OCI-M2 (cell line): ENCODE measurements around the gene SCN1A.
A peak's percentile ranks its signal among the peaks of the same experiment; 100 is the strongest.
"Not testable (repeated sequence)": the region's sequence is repeated elsewhere in the genome, so short reads cannot be mapped to it uniquely, and the experiment has no call there.

ENCODE experiments used
- DNase-seq: peaks from one replicate; lab custom pipeline; 2025; ENCODE audit not compliant: unreplicated experiment; lab: John Stamatoyannopoulos, UW

The SCN1A gene

DNA sequence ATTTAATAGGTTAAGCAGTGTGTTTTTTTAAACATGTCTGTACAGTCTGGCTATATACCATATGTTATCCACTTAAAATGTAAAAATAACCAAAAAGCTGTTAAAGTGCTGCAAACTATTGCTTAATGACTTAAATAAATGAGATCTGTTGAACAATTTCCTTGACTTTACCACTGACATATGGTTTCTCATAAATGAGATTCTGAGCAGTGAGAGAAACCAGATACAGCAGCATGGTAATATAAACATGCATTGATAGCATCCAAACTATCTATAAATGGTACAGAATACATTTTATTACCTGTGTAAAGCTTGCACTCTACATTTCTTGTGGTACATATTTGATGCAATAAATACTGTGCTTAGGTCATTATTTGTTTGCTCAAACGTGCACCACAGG is 138.0 kb downstream of the SCN1A start:
- DNase-seq: no peak

DNA sequence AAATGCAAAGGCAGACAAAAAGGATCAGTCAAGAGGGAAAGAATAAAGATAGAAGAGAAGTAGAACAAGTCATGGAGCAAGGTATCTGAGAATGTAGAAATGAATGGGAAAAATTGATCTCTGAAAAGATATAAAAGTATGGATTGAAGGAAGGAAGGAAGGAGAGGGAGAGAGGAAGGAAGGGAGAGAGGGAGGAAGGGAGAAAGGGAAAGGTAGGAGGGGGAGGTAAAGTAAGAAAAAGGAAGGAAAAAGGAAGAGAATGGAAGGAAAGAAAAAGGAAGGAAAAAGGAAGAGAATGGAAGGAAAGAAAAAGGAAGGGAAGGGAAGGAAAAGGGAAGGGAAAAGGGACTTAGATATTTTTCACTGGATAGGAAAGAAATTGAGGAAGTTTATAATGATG is 142.7 kb downstream of the SCN1A start:
- no peak for DNase-seq

DNA sequence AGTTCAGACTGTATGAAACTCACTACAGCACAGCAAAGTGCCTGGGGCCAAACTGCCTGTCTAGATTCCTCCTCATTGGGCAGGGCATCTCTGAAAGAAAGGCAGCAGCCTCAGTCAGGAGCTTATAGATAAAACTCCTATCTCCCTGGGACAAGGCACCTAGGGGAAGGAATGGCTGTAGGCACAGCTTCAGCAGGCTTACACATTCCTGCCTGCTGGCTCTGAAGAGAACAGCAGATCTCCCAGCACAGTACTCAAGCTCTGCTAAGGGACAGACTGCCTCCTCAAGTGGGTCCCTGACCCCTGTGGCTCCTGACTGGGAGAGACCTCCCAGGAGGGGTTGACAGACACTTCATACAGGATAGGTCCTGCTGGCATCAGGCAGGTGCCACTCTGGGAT is 155.7 kb downstream of the SCN1A start:
- not testable (repeated sequence) for DNase-seq

DNA sequence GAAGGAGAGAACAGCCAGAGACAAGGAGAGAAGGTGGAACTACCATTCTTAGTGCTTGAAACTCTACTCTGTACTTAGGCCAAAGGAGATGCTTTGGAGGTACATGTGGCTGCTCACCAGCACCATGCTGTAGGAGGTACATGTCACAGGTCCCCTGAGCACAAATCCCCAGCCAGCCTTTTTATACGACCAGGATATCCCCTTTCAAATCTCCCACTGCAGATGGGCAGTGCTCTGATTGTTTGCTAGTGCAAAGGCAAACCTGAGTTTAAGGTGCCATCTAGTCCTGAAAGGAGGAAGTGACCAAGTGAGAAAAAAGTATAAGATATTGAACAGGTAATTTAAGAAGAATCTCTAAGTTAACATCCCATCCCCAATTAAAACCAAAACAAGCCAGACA is 157.2 kb downstream of the SCN1A start:
- DNase-seq: no peak

GRCh38 chr2:165969227-165969626 is 158.6 kb downstream of the SCN1A start:
- DNase-seq: no peak

- DNase-seq: no peak
Observed at GRCh38 chr2:165967746-165968145, 160.1 kb downstream of the SCN1A start.

GRCh38 chr2:165961818-165962217 is 166.0 kb downstream of the SCN1A start:
- DNase-seq: no peak

- DNase-seq: no peak
Observed at GRCh38 chr2:165959371-165959770, 168.4 kb downstream of the SCN1A start.

GRCh38 chr2:165958313-165958960 is 169.4 kb downstream of the SCN1A start:
- DNase-seq: no peak

- no peak for DNase-seq
Observed at GRCh38 chr2:165957030-165957675, 170.7 kb downstream of the SCN1A start.

DNA sequence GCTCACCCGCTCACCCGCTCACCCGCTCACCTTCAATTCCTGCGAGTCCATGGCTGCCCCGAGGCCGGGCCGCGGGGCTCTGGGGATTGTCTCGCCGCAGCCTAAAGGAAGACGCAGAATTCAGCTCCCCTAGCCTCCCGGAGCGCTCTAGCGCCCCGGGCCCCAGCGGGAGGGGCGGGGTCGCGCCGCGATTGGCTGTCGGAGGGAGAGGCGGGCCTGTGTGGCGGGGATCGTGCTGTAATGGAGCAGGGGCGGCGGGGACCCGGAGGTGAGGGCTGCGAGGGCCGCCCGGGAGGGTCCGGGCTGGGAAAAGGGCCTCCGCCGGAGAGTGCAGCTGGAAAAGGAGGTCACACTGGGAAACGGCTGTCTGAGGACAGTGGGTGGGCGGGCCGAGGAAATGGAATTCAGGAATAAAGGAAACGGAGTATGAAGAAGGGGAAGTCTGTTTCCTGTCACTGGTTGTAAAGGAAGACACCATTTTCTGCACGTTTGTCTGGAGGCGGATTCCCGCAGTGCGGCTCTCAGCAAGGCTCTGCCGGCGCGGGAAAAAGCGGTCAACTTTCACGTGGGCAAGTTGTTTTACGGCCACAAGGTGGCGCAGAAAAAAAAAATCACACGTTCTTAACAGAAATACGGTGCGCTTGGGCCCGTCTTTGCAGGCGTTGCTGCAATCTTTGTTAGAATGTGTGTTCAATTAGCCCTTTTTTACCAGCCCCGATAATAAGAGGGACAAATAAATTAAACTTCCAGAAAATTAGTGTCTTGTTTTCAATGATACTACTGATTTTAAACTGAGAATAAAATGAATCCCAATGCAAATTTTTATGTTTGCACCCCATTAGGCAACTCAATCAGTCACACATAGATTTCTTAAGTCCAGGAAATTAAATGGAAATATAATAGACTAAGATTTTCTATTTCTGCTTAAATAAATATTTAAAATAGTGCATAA is 173.9 kb downstream of the SCN1A start, which contains the start of gene TTC21B:
TSS of gene TTC21B (minus strand) at position 122 of the 952 bp plus-strand sequence. CDS start at position 51, 71 bp downstream.
- DNase-seq: peak; percentile 48

- no peak for DNase-seq
Observed at GRCh38 chr2:165953306-165953654, 174.5 kb downstream of the SCN1A start.

DNA sequence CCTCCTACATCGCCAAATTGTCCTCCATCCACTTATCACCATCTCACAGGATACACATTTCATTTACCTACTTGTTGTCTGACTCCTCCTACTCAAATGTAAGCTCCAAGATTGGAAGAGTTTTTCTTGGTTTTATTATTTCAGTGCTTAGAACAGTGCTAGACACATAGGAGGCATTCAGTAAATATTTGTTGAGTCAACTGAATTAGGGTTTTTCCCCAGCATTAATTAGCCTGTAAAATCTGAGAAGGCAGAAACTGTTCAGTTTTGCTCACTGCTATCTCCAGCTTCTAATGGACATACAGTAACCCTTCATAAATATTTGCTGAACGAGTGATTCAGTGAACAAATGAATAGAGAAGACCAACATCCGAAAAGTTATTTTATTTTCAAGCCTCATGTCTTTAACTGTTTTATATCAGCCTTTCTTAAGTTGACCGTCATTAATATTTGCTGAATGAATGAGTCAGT is 175.0 kb downstream of the SCN1A start:
- DNase-seq: no peak

DNA sequence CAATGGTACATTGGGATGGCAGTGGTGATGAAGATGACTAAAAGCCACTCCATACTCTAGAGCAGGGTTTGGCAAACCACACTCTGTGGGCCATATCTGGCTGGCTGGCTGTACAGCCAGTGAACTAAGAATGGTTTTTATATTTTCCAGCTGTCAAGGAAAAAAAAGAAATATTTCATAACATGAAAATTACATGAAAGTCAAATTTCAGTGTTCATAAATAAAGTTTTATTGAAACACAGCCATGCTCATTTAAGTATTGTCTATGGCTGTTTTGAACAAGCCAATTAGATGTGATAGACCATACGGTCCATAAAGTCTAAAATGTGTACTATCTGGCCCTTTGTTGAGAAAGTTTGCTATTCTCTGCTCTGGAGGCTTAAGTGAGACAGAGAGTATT is 175.7 kb downstream of the SCN1A start:
- no peak for DNase-seq

DNA sequence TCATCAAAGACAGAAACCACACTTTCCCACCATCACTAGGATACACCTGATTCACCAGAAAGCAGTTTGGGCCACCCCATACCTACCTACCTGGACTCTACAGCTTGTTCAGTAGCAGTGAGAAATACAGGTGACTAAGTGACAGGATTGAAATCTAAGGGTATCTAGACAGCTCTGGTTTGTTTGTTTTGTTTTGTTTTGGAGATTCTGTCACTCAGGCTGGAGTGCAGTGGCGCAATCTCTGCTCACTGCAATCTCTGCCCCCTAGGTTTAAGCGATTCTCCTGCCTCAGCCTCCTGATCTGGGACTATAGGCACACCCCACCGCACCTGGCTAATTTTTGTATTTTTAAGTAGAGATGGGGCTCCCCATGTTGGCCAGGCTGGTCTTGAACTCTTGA is 177.4 kb downstream of the SCN1A start:
- no peak for DNase-seq

GRCh38 chr2:165941827-165942226 is 186.0 kb downstream of the SCN1A start:
- no peak for DNase-seq

DNA sequence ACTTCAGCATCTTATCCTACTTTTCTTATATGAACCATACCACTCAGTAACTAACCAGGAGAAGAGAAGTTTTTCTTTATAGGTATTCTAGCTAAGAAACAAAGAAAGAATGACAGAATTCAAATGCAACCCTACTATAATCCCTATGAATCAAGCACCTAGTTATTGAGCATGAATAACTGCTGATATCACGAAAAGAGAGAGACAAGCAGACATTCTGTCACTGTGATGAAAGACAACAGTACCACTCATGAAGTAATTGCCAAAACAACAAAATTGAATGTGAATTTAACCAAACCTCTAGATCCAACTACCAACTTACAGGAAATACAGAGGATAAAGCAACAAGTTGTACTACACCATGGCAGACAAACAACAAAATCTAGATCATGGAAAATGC is 189.6 kb downstream of the SCN1A start:
- no peak for DNase-seq
